HG03558 (cell line): ENCODE data around the gene WNT5B.

Experiments used
- ATAC-seq: cut with Tn5 transposase; IDR thresholded peaks from one replicate; pipeline ENCODE4 v1.9.1; 2021; ENCODE audit warnings: moderate number of reproducible peaks; ENCODE audit not compliant: unreplicated experiment; ENCODE audit errors: extremely low read depth

The WNT5B gene

GRCh38 chr12:1628666-1629337, at the start of gene WNT5B:
Gene WNT5B (plus strand): TSS chr12:1629231. CDS start chr12:1631355, 2,124 bp downstream.
- no peak for ATAC-seq

GRCh38 chr12:1579651-1580435, 49.2 kb upstream of the WNT5B start:
- no peak for ATAC-seq

GRCh38 chr12:1580526-1580925, 48.5 kb upstream of the WNT5B start:
- no peak for ATAC-seq

- ATAC-seq = no peak
Measured at GRCh38 chr12:1581973-1582708, 46.9 kb upstream of the WNT5B start.

GRCh38 chr12:1582709-1583050, 46.4 kb upstream of the WNT5B start:
- ATAC-seq = no peak

GRCh38 chr12:1583421-1584078, 45.5 kb upstream of the WNT5B start:
- no peak for ATAC-seq

- ATAC-seq = no peak
Measured at GRCh38 chr12:1584326-1584725, 44.7 kb upstream of the WNT5B start.

GRCh38 chr12:1587927-1588574, 41.0 kb upstream of the WNT5B start:
- ATAC-seq = no peak

- no peak for ATAC-seq
Measured at GRCh38 chr12:1588575-1588947, 40.5 kb upstream of the WNT5B start.

- no peak for ATAC-seq
Measured at GRCh38 chr12:1590221-1590979, 38.6 kb upstream of the WNT5B start.

- ATAC-seq = no peak
Measured at GRCh38 chr12:1591034-1591433, 38.0 kb upstream of the WNT5B start.

- no peak for ATAC-seq
Measured at GRCh38 chr12:1591543-1591942, 37.5 kb upstream of the WNT5B start.

- no peak for ATAC-seq
Measured at GRCh38 chr12:1592444-1593173, 36.4 kb upstream of the WNT5B start.

- no peak for ATAC-seq
Measured at GRCh38 chr12:1593174-1594005, 35.6 kb upstream of the WNT5B start.

GRCh38 chr12:1594006-1594260, 35.1 kb upstream of the WNT5B start:
- ATAC-seq = no peak

- ATAC-seq = no peak
Measured at GRCh38 chr12:1594261-1595025, 34.6 kb upstream of the WNT5B start, which contains the start of gene FBXL14. Gene FBXL14 (minus strand): TSS chr12:1594581. CDS start chr12:1594066, 515 bp downstream.

GRCh38 chr12:1595026-1595561, 33.9 kb upstream of the WNT5B start:
- no peak for ATAC-seq
